Retinal pigment epithelial cell (primary cell): ENCODE results near the gene RFX7.
"Not testable (repeated sequence)": the region's sequence is repeated elsewhere in the genome, so short reads cannot be mapped to it uniquely, and the experiment has no call there.

ENCODE experiments used
- DNase-seq: peaks from one replicate; pipeline ENCODE4 v3.0.0-alpha.2; 2010; ENCODE audit warnings: low read depth
- H3K4me3 ChIP-seq: 2 replicates; pipeline ENCODE4 v1.5.1; 2011; ENCODE audit warnings: mild to moderate bottlenecking, low read length, control low read depth, moderate library complexity
- CTCF ChIP-seq: conservative IDR thresholded peaks from 2 replicates; pipeline ENCODE4 v1.5.1; 2011; ENCODE audit warnings: low read depth, low read length, control low read depth, inconsistent platforms

Gene RFX7

DNA sequence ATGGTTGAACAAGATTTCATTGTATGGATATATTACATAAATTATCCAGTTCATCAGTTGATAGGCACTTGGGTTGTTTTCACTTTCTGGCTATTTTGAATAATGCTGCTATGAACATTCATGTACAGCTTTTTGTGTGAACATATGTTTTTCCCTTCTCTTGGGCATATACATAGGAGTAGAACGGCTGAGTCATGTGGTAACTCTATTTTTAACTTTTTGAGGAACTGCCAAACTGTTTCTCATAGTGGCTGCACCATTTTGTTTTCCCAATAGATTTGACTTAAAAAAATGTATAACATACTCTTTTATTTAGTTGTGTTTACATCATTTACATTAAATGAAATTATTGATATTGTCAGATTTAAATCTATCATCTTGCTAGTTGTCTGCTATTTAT is 28.8 kb upstream of the RFX7 start:
- no peak for TF ChIP-seq CTCF
- DNase-seq: no peak

DNA sequence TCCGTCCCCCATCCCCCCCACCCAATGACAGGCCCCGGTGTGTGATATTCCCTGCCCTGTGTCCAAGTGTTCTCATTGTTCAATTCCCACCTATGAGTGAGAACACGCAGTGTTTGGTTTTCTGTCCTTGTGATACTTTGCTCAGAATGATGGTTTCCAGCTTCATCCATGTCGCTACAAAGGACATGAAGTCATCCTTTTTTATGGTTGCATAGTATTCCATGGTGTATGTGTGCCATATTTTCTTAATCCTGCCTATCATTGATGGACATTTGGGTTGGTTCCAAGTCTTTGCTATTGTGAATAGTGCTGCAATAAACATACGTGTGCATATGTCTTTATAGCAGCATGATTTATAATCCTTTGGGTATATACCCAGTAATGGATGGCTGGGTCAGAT is 22.8 kb upstream of the RFX7 start:
- not testable (repeated sequence) for H3K4me3 ChIP-seq

More for the DNA sequence above, 28.8 kb upstream of the RFX7 start:
- no peak overlapping the region for H3K4me3 ChIP-seq

GRCh38 chr15:56261854-56262509 is 18.3 kb upstream of the RFX7 start:
- TF ChIP-seq CTCF: no peak
- no peak for DNase-seq
- H3K4me3 ChIP-seq: no peak overlapping the region

More for the DNA sequence above, 22.8 kb upstream of the RFX7 start:
- DNase-seq: not testable (repeated sequence)

DNA sequence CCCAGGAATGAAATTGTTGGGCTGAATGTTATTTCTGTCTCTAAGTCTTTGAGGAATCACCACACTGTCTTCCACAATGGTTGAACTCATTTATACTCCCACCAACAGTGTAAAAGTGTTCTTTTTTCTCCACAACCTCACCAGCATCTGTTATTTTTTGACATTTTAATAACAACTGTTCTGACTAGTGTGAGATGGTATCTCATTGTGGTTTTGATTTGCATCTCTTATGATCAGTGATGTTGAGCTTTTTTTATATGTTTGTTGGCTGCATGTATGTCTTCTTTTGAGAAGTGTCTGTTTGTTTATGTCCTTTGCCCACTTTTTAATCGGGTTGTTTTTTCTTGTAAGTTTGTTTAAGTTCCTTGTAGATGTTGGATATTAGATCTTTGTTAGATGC is 13.6 kb upstream of the RFX7 start:
- H3K4me3 ChIP-seq, DNase-seq: not testable (repeated sequence)

DNA sequence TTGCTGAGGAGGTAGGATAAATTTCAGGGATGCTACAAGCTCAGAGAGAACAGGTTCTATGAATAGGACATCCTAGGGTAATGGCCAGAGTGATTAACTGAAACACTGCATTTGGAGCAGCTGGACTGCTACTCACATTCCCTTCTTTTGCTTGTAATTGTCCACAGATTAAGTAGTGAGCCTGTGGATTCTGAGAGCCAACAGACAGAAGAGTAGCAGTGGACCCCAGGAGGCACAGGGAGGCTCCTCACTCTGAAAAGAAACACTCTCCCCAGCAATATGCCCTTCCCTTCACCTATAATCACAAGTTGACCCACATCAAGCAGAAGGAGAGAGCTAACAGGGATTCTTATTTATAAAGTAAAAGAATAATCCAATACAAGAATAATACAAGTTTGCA is 10.6 kb upstream of the RFX7 start:
- no peak for DNase-seq
- no peak overlapping the region for H3K4me3 ChIP-seq
- no peak for TF ChIP-seq CTCF

DNA sequence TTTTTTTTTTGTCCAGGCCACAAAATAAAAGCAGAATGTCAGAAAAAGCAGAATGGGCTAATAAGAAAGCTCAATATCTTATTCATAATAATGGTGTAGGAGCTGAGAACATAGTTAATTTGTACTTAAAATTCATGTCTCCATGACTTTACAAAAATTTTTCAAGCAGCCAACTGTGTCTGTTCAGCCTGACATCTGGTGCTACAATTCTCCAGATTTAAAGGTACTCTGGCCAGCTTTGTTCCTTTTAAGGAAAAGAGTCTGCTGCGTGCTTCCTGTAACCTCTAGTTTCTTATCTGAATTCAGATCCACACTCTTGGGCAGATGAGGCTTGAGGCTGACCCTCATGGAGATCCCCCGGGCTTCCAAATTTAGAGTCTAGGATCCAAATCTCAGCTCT is 8.7 kb upstream of the RFX7 start:
- TF ChIP-seq CTCF: no peak
- no peak for DNase-seq
- no peak overlapping the region for H3K4me3 ChIP-seq

GRCh38 chr15:56251315-56252095 is 7.8 kb upstream of the RFX7 start:
- TF ChIP-seq CTCF: no peak
- DNase-seq: no peak
- H3K4me3 ChIP-seq: no peak overlapping the region

GRCh38 chr15:56250626-56251025 is 6.9 kb upstream of the RFX7 start:
- no peak for DNase-seq
- H3K4me3 ChIP-seq: no peak overlapping the region
- no peak for TF ChIP-seq CTCF
